GM12865 (cell line): ENCODE results near the gene SYNPO.

Experiments
- DNase-seq: peaks from one replicate; pipeline ENCODE4 v3.0.0; 2010; ENCODE audit warnings: low read depth
- H3K4me3 ChIP-seq: 2 replicates; pipeline ENCODE4 v1.5.1; 2011; ENCODE audit warnings: mild to moderate bottlenecking, low read depth, low read length, control low read depth
- TF ChIP-seq, protein P1 (sequence below): IDR thresholded peaks from 2 replicates; pipeline ENCODE4 v1.5.1; 2011; ENCODE audit warnings: low read length, control low read depth, low read depth, inconsistent platforms; ENCODE audit not compliant: insufficient read depth; ENCODE audit errors: missing control alignments

SYNPO gene

GRCh38 chr5:150645070-150645700 is 4.7 kb downstream of the SYNPO start:
- TF ChIP-seq, protein P1, sequence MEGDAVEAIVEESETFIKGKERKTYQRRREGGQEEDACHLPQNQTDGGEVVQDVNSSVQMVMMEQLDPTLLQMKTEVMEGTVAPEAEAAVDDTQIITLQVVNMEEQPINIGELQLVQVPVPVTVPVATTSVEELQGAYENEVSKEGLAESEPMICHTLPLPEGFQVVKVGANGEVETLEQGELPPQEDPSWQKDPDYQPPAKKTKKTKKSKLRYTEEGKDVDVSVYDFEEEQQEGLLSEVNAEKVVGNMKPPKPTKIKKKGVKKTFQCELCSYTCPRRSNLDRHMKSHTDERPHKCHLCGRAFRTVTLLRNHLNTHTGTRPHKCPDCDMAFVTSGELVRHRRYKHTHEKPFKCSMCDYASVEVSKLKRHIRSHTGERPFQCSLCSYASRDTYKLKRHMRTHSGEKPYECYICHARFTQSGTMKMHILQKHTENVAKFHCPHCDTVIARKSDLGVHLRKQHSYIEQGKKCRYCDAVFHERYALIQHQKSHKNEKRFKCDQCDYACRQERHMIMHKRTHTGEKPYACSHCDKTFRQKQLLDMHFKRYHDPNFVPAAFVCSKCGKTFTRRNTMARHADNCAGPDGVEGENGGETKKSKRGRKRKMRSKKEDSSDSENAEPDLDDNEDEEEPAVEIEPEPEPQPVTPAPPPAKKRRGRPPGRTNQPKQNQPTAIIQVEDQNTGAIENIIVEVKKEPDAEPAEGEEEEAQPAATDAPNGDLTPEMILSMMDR, result no peak
- no peak for DNase-seq
- no peak overlapping the region for H3K4me3 ChIP-seq

GRCh38 chr5:150647275-150648251 is 7.1 kb downstream of the SYNPO start:
- no peak overlapping the region for H3K4me3 ChIP-seq
- TF ChIP-seq, protein P1, result no peak
- DNase-seq, result no peak

DNA sequence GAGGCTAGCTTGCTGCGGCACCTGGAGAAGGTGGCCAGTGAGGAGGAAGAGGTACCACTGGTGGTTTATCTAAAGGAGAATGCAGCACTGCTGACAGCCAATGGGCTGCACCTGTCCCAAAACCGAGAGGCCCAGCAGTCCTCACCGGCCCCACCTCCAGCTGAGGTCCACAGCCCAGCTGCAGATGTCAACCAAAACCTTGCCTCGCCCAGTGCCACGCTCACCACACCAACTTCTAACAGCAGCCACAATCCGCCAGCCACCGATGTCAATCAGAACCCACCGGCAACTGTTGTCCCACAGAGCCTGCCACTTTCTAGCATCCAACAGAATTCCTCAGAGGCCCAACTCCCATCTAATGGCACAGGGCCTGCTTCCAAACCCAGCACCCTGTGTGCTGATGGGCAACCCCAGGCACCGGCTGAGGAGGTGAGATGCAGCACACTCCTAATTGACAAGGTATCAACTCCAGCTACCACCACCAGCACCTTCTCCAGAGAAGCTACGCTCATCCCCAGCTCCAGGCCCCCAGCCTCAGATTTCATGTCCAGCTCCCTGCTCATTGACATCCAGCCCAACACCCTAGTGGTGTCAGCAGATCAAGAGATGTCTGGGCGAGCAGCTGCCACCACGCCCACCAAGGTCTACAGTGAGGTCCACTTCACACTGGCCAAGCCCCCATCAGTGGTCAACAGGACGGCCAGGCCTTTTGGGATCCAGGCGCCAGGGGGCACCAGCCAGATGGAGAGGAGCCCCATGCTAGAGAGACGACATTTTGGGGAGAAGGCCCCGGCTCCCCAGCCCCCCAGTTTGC is 8.0 kb downstream of the SYNPO start:
- no peak overlapping the region for H3K4me3 ChIP-seq
- DNase-seq, result no peak
- TF ChIP-seq, protein P1, result no peak

DNA sequence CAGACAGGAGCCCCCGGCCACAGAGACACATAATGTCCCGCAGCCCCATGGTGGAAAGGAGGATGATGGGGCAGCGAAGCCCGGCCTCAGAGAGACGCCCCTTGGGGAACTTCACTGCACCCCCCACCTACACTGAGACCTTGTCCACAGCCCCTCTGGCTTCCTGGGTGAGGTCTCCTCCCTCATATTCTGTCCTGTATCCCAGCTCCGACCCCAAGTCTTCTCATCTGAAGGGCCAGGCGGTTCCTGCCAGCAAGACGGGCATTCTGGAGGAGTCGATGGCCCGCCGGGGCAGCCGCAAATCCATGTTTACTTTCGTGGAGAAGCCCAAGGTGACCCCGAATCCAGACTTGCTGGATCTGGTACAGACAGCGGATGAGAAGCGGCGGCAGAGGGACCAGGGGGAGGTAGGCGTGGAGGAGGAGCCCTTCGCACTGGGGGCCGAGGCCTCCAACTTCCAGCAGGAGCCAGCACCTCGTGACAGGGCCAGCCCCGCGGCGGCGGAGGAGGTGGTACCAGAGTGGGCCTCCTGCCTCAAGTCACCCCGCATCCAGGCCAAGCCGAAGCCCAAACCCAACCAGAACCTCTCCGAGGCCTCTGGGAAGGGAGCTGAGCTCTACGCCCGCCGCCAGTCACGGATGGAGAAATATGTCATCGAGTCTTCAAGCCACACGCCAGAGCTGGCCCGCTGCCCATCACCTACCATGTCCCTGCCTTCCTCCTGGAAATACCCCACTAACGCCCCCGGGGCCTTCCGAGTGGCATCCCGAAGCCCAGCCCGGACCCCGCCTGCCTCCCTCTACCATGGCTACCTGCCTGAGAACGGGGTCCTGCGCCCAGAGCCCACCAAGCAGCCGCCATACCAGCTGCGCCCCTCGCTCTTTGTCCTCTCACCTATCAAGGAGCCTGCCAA is 8.9 kb downstream of the SYNPO start:
- no peak for DNase-seq
- no peak overlapping the region for H3K4me3 ChIP-seq
- TF ChIP-seq, protein P1, result no peak

DNA sequence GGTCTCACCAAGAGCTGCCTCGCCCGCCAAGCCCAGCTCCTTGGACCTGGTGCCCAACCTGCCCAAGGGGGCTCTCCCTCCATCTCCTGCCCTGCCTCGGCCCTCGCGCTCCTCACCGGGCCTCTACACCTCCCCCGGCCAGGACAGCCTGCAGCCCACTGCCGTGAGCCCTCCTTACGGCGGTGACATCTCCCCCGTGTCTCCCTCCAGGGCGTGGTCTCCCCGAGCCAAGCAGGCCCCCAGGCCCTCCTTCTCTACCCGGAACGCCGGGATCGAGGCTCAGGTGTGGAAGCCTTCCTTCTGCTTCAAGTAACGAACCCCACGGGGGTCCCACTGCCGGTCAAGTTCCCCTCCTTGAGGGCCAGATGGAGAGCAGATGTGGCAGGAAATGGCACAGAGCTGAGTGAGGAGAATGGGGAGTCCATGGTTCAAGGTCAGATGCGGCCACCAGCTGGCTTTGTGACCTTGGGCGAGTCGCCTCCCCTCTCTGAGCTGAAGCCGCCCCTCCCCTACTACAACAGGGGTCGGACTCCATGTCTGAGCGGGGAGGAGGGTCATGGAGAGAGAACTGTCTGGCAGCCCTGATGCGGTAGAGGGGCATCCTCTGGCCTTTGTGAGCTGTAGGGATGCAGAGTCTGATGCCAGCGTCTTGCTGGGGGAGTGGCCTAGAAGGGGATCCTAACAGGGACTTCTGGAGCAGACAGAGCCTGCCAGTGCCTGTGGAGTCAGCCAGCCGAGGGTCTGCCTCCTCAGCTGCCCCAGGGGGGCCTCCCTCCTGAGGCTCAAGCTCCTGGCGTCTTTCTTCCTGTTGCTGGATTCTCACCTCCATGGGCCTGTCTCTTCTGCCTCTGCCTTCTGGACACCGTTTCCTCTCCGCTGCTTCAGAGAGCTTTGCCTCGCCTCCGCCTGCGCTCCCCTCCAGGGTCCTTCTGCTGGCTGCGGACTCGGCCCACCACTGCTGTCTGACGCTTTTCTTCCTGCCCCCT is 9.9 kb downstream of the SYNPO start:
- no peak overlapping the region for H3K4me3 ChIP-seq
- TF ChIP-seq, protein P1, result no peak
- DNase-seq, result no peak
